Heart left ventricle (tissue), 13 donors: ENCODE measurements around the gene COG4.

Source experiments
- POLR2A ChIP-seq, 2 donors: fragments of 450-650 bp; IDR thresholded peaks; one replicate each; pipeline ENCODE4 v1.6.1; 2017; ENCODE audit warnings: antibody characterized with exemption in 2 of 2, mild to moderate bottlenecking in 2 of 2, moderate library complexity in 2 of 2
- TF ChIP-seq, protein P1 (sequence below), 12 donors: fragments of 200-600 bp; sonication (generic) in 4 of 12; IDR thresholded peaks; one replicate each; pipeline versions ENCODE4 v1.5.0 to v1.8.0; 2018 to 2022; ENCODE audit warnings: antibody characterized with exemption in 12 of 12, mild to moderate bottlenecking in 5 of 12
- donor health status: ischemic (EF 13 %, LVEDD 7.1; RV severe dilation, severe dysfunction).
- donor health status: DM: no; HTN: yes; CAD: no.
- donor health status: DM: no; HTN: no; CAD: no.
- donor health status: ischemic (EF 25% LVEDD 6.9; RV normal size, moderate dysfunction).
- donor health status: ischemic (EF 25% LVEDD 5.7; RV mildly dilated, moderate dysfunction).
- donor health status: ischemic (EF 35%, LVEDD 5.7; RV mildly dilated, moderate dysfunction).
- donor health status: nonischemic (EF 11% LVEDD 7.7; RV severe dilation, severe dysfunction).
- donor health status: DM: yes; HTN: yes; CAD: no.
- donor health status: PGD.
- donor health status: ischemic (EF 29% LVEDD 5.4; RV normal size, mild dysfunction).
- donor health status: nonischemic (EF 23%, LVEDD 6.1; RV moderate dilation, normal function).

DNA sequence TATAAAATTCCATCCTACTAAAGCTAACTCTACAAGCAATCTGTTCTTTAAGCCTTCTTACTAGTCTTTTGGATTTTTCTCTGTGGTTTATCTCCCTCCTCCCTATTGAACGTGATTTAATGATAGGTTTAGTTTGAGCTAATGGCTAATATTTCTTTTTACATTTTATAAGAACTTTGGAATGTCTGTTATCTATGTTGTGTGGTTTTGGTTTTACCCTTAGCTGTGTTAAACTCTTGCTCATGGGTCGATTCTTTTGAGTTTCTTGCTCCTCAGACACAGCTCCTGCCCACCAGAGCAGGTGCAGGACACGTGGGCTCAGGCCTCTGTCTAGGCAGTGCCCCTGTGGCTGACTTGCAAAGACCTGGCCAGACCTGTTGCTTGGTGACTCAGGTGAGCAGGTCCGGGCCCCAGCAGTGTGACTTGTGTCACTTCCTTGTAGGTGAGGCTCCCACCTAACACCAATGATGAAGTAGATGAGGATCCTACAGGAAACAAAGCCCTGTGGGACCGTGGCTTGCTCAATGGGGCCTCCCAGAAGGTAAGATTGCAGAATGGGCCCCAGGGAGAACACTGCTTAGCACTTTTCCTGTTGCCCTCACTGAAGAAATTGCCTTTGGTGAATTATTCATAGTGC lies 45.4 kb upstream of the COG4 start:
- TF ChIP-seq, protein P1, sequence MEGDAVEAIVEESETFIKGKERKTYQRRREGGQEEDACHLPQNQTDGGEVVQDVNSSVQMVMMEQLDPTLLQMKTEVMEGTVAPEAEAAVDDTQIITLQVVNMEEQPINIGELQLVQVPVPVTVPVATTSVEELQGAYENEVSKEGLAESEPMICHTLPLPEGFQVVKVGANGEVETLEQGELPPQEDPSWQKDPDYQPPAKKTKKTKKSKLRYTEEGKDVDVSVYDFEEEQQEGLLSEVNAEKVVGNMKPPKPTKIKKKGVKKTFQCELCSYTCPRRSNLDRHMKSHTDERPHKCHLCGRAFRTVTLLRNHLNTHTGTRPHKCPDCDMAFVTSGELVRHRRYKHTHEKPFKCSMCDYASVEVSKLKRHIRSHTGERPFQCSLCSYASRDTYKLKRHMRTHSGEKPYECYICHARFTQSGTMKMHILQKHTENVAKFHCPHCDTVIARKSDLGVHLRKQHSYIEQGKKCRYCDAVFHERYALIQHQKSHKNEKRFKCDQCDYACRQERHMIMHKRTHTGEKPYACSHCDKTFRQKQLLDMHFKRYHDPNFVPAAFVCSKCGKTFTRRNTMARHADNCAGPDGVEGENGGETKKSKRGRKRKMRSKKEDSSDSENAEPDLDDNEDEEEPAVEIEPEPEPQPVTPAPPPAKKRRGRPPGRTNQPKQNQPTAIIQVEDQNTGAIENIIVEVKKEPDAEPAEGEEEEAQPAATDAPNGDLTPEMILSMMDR (IDR thresholded peaks at IDR 0.05), result no peak
- TF ChIP-seq POLR2A (IDR thresholded peaks at IDR 0.05), result no peak
